H1 (cell line): ENCODE results near the gene DLG1. TPM values are rescaled to one million over a fixed set of nuclear protein-coding genes. Genes with fewer than 3 reads are reported as not detected.

Source experiments
- CTCF ChIA-PET: fragments of 300-600 bp; sonication (Branson Sonifier 250); formaldehyde crosslinking; loops from one replicate; lab custom pipeline; 2021; ENCODE audit not compliant: partially characterized antibody; lab: Charles Lee
- POLR2A ChIA-PET: fragments of 300-600 bp; sonication (Branson Sonifier 250); formaldehyde crosslinking; loops from one replicate; lab custom pipeline; 2021; ENCODE audit warnings: inconsistent platforms; ENCODE audit not compliant: partially characterized antibody; lab: Charles Lee
- DNase-seq, 2 experiments: peaks; one replicate each; pipeline versions ENCODE4 v3.0.0 to v3.0.0-alpha.2; 2010 to 2022; ENCODE audit warnings: low spot score in 2 of 2, low read depth in 1 of 2, mixed read lengths in 1 of 2
- FAIRE-seq: peaks from 2 replicates; lab custom pipeline; 2011; peaks lifted over from hg19 to GRCh38; lab: Jason Lieb, UNC
- H2AFZ ChIP-seq: 2 replicates; pipeline ENCODE4 v1.8.1; 2012; ENCODE audit warnings: low read length, inconsistent platforms
- H2AK5ac ChIP-seq: 2 replicates; pipeline ENCODE4 v1.6.1; 2013; ENCODE audit warnings: low read depth, low read length
- H2BK120ac ChIP-seq: replicated peaks from 2 replicates; pipeline ENCODE3; 2013; ENCODE audit warnings: low read depth, low read length, inconsistent platforms
- H2BK12ac ChIP-seq: 2 replicates; pipeline ENCODE4 v1.6.1; 2013; ENCODE audit warnings: low read depth, low read length
- H2BK15ac ChIP-seq: 2 replicates; pipeline ENCODE4 v1.6.1; 2013; ENCODE audit warnings: low read length
- H2BK20ac ChIP-seq: 2 replicates; pipeline ENCODE4 v1.6.1; 2013; ENCODE audit warnings: low read length
- H2BK5ac ChIP-seq: 2 replicates; pipeline ENCODE4 v1.6.1; 2013; ENCODE audit warnings: low read depth, low read length
- H3K14ac ChIP-seq: 2 replicates; pipeline ENCODE4 v1.6.1; 2013; ENCODE audit warnings: inconsistent platforms; ENCODE audit not compliant: insufficient read length
- H3K18ac ChIP-seq: 2 replicates; pipeline ENCODE4 v1.6.1; 2013; ENCODE audit warnings: low read length; ENCODE audit errors: extremely low read depth
- H3K23ac ChIP-seq: 2 replicates; pipeline ENCODE4 v1.6.1; 2013; ENCODE audit warnings: inconsistent platforms; ENCODE audit not compliant: insufficient read length
- H3K23me2 ChIP-seq: 2 replicates; pipeline ENCODE4 v1.6.1; 2013; ENCODE audit warnings: low read depth, low read length
- H3K27ac ChIP-seq: 2 replicates; pipeline ENCODE4 v1.6.1; 2011; ENCODE audit warnings: low read depth, low read length, inconsistent platforms
- H3K27me3 ChIP-seq, 4 experiments: replicated peaks in 1 of 4; 1 replicate in 1 of 4; 2 replicates in 3 of 4; pipeline versions ENCODE4 v1.6.1 to v1.8.1; 2011 to 2013; ENCODE audit warnings: low read length in 3 of 4, mild to moderate bottlenecking in 3 of 4, inconsistent platforms in 2 of 4, mixed read lengths in 2 of 4, moderate library complexity in 1 of 4; ENCODE audit not compliant: control insufficient read depth in 3 of 4, insufficient read depth in 3 of 4; ENCODE audit errors: extremely low read depth in 1 of 4
- H3K36me3 ChIP-seq, 4 experiments: 2 replicates each; pipeline versions ENCODE4 v1.6.1 to v1.8.1; 2011 to 2013; ENCODE audit warnings: mild to moderate bottlenecking in 4 of 4, low read length in 3 of 4, moderate library complexity in 2 of 4, control low read depth in 1 of 4, inconsistent platforms in 1 of 4; ENCODE audit not compliant: insufficient read depth in 4 of 4, control insufficient read depth in 2 of 4
- H3K4ac ChIP-seq: replicated peaks from 2 replicates; pipeline ENCODE3; 2013; ENCODE audit warnings: low read length, low read depth, mixed read lengths, inconsistent platforms; ENCODE audit not compliant: insufficient read length
- H3K4me1 ChIP-seq, 4 experiments: replicated peaks in 1 of 4; 1 replicate in 1 of 4; 2 replicates in 3 of 4; pipeline versions ENCODE4 v1.6.1 to v1.8.1; 2011 to 2013; ENCODE audit warnings: low read length in 3 of 4, inconsistent platforms in 2 of 4, mixed read lengths in 1 of 4; ENCODE audit not compliant: insufficient read depth in 4 of 4, control insufficient read depth in 3 of 4
- H3K4me2 ChIP-seq, 2 experiments: 2 replicates each; pipeline versions ENCODE4 v1.6.1 to v1.8.1; 2011 to 2013; ENCODE audit warnings: low read depth in 2 of 2, low read length in 2 of 2, control low read depth in 1 of 2, inconsistent platforms in 1 of 2, mild to moderate bottlenecking in 1 of 2; ENCODE audit not compliant: insufficient read depth in 1 of 2
- H3K4me3 ChIP-seq, 4 experiments: fragments of 200-600, 300-600 bp in 1 of 4; sonication (generic), shearing (Covaris generic), sonication (Bioruptor Twin) in 1 of 4; 2 replicates each; pipeline versions ENCODE4 v1.5.1 to v1.8.1; 2011 to 2016; ENCODE audit warnings: low read length in 4 of 4, low read depth in 3 of 4, control low read depth in 2 of 4, inconsistent platforms in 2 of 4, mild to moderate bottlenecking in 2 of 4, mixed read lengths in 1 of 4, moderate library complexity in 1 of 4; ENCODE audit not compliant: insufficient read depth in 2 of 4; ENCODE audit errors: extremely low read depth in 1 of 4
- H3K56ac ChIP-seq: replicated peaks from 2 replicates; pipeline ENCODE3; 2013; ENCODE audit warnings: low read depth, mild to moderate bottlenecking, mixed read lengths, low read length, inconsistent platforms; ENCODE audit not compliant: insufficient read length
- H3K79me1 ChIP-seq: 2 replicates; pipeline ENCODE4 v1.6.1; 2013; ENCODE audit warnings: low read depth, low read length, control low read depth
- H3K79me2 ChIP-seq, 2 experiments: 2 replicates each; pipeline versions ENCODE4 v1.6.1 to v1.8.1; 2012 to 2013; ENCODE audit warnings: low read length in 2 of 2, mild to moderate bottlenecking in 2 of 2, inconsistent platforms in 1 of 2; ENCODE audit not compliant: insufficient read depth in 2 of 2, control insufficient read depth in 1 of 2
- H3K9ac ChIP-seq, 4 experiments: replicated peaks in 1 of 4; 1 replicate in 1 of 4; 2 replicates in 3 of 4; pipeline versions ENCODE4 v1.6.1 to v1.8.1; 2011 to 2013; ENCODE audit warnings: low read depth in 3 of 4, low read length in 3 of 4, control low read depth in 2 of 4, mild to moderate bottlenecking in 2 of 4, moderate library complexity in 2 of 4, inconsistent platforms in 1 of 4; ENCODE audit errors: extremely low read depth in 1 of 4
- H3K9me3 ChIP-seq, 2 experiments: 2 replicates each; pipeline versions ENCODE4 v1.6.1 to v1.8.1; 2012 to 2013; ENCODE audit warnings: mild to moderate bottlenecking in 2 of 2, moderate library complexity in 2 of 2, control low read depth in 1 of 2, inconsistent platforms in 1 of 2, low read depth in 1 of 2, low read length in 1 of 2, mixed read lengths in 1 of 2; ENCODE audit not compliant: insufficient read depth in 2 of 2
- H4K20me1 ChIP-seq, 2 experiments: replicated peaks in 1 of 2; 2 replicates each; pipeline versions ENCODE3 to v1.8.1; 2011 to 2013; ENCODE audit warnings: inconsistent platforms in 2 of 2, low read length in 2 of 2, mild to moderate bottlenecking in 1 of 2; ENCODE audit not compliant: insufficient read depth in 2 of 2, control insufficient read depth in 1 of 2
- H4K5ac ChIP-seq: 2 replicates; pipeline ENCODE4 v1.6.1; 2013; ENCODE audit warnings: low read length, low read depth, mixed read lengths, inconsistent platforms; ENCODE audit not compliant: insufficient read length
- H4K8ac ChIP-seq: 2 replicates; pipeline ENCODE4 v1.8.0; 2013; ENCODE audit warnings: mild to moderate bottlenecking, moderate library complexity, low read length, inconsistent platforms; ENCODE audit not compliant: insufficient read depth; ENCODE audit errors: extremely low read depth
- H4K91ac ChIP-seq: replicated peaks from 2 replicates; pipeline ENCODE3; 2013; ENCODE audit warnings: low read length, mixed read lengths, inconsistent platforms; ENCODE audit not compliant: insufficient read length
- ASH2L ChIP-seq: fragments of 200-600, 300-600 bp; sonication (generic); IDR thresholded peaks from one replicate; pipeline ENCODE4 v1.7.1; 2017; ENCODE audit warnings: low read length
- CBX5 ChIP-seq: fragments of 300-800, 300-1000 bp; sonication (generic); IDR thresholded peaks from 2 replicates; pipeline ENCODE4 v1.7.1; 2016; ENCODE audit warnings: antibody characterized with exemption, low read length, low read depth
- CHD1 ChIP-seq: IDR thresholded peaks from 2 replicates; pipeline ENCODE4 v1.6.1; 2012; ENCODE audit warnings: low read depth, low read length, improper control_type of control experiment
- EP300 ChIP-seq, 2 experiments: IDR thresholded peaks; 1 replicate in 1 of 2; 2 replicates in 1 of 2; pipeline ENCODE4 v1.6.1; 2011 to 2012; ENCODE audit warnings: low read depth in 2 of 2, low read length in 2 of 2, mild to moderate bottlenecking in 2 of 2, borderline replicate concordance in 1 of 2, inconsistent platforms in 1 of 2, moderate library complexity in 1 of 2
- TAF1 ChIP-seq: IDR thresholded peaks from 2 replicates; pipeline ENCODE4 v1.6.1; 2011; ENCODE audit warnings: mild to moderate bottlenecking, low read depth, low read length
- YY1 ChIP-seq: IDR thresholded peaks from 2 replicates; pipeline ENCODE4 v1.6.1; 2011; ENCODE audit warnings: low read depth, mild to moderate bottlenecking, low read length
- WGBS, 2 experiments: shearing (Covaris generic) in 1 of 2; methylation state at CpG; one replicate each; pipeline versions ENCODE4 v1.1.6 to v1.1.7; 2013 to 2015; ENCODE audit warnings: low lambda C conversion rate in 2 of 2, mixed read lengths in 2 of 2, inconsistent platforms in 1 of 2, low coverage in 1 of 2, missing lambda C conversion rate in 1 of 2; ENCODE audit not compliant: insufficient replicate concordance in 2 of 2, insufficient coverage in 1 of 2, insufficient read length in 1 of 2; ENCODE audit errors: extremely low coverage in 1 of 2, missing lambda C conversion rate in 1 of 2; 5-methylcytosine and 5-hydroxymethylcytosine counted together
- polyA plus RNA-seq, 7 experiments: library from polyadenylated mRNA; depleted of rRNA in 3 of 7; stranded (reverse) in 5 of 7; unstranded in 2 of 7; fragments of >200 nt in 5 of 7; fragments of 200-250 nt in 2 of 7; gene quantifications; 1 replicate in 5 of 7; 2 replicates in 1 of 7; 4 replicates in 1 of 7; pipeline versions ENCODE4 v1.2.1 to v1.2.3, GENCODE V29; 2011 to 2013; ENCODE audit warnings: missing spikeins in 2 of 7, mixed read lengths in 2 of 7
- total RNA-seq: library from RNA; stranded (reverse); fragmentation: NEBNext Ultra II Directional; extraction: Animal tissue kit (Norgen Biotek cat#: 25700); gene quantifications from 2 replicates; pipeline ENCODE4 v1.2.1, GENCODE V29; 2021
- TF ChIP-seq, protein P1 (sequence below): IDR thresholded peaks from 2 replicates; pipeline ENCODE4 v1.6.1; 2012; ENCODE audit warnings: low read length, inconsistent platforms

The DLG1 gene
- total and polyA plus RNA-seq, 2 of the 8 experiments (the other 6 are each of a cell fraction or from before 2014, with no cell fraction given), result 13.4 to 78.8 TPM

DNA sequence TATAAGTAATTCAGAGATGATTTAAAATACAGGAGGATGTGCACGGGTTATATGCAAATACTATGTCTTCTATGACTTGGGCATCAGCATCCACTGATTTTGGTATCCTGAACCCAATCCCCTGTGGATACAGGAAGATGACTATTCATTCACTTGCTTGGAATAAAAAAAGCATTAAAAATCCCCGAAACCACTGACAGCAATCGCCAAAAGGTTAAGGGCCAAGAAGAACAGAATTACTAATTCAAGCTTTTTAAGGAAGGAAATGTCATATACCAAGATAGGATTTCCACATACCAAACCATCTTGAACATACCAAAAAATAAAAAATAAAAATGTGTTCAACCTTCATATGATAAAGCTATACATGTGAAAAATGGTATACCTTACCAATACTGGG, 93.7 kb downstream of the DLG1 start:
- FAIRE-seq, result no peak
- no peaks in the 10 kb centered on the region for H3K9me3 ChIP-seq
- no peak overlapping the region for H2BK12ac ChIP-seq
- no peak overlapping the region for H3K56ac ChIP-seq
- no peak overlapping the region for H3K27ac ChIP-seq
- WGBS, 2 experiments, result 64% methylated on average over 3 of the region's 3 CpGs; no CpG with 5 or more reads in 1 of the 2 experiments
- no peak overlapping the region for H3K4ac ChIP-seq
- no peak overlapping the region for H2AFZ ChIP-seq
- no peaks in the 10 kb centered on the region for H3K79me1 ChIP-seq
- no peak overlapping the region for H3K4me2 ChIP-seq
- no peaks in the 10 kb centered on the region for H3K23me2 ChIP-seq
- no peak overlapping the region for H2BK120ac ChIP-seq
- H3K23ac ChIP-seq, result no peak overlapping the region
- H4K8ac ChIP-seq, result no peak overlapping the region
- H2BK20ac ChIP-seq, result no peak overlapping the region
- no peak overlapping the region for H3K18ac ChIP-seq
- CTCF ChIA-PET, result interaction anchor here (1.0 to 2.0 kb wide), 5 partner anchors 17 to 253 kb away, joined by 3 to 10 read pairs (median 5); no protein-coding TSS in a partner anchor
- H4K91ac ChIP-seq, result no peak overlapping the region
- peaks cover 0 to 88% of the 10 kb centered on the region in 2 experiments; a peak in 3 of 4 replicates for H3K79me2 ChIP-seq
- H3K27me3 ChIP-seq, result no peaks in the 10 kb centered on the region
- H3K36me3 ChIP-seq, result no peaks in the 10 kb centered on the region
- H2BK15ac ChIP-seq, result no peak overlapping the region
- H4K20me1 ChIP-seq, result peaks cover 7 to 10% of the 10 kb centered on the region in 2 experiments
- DNase-seq, result no peak
- H3K4me1 ChIP-seq, result peaks cover 0 to 21% (median 13%) of the 10 kb centered on the region in 4 experiments; a peak in 5 of 7 replicates
- H3K4me3 ChIP-seq, result no peak overlapping the region
- no peak overlapping the region for H2BK5ac ChIP-seq
- no peak overlapping the region for H2AK5ac ChIP-seq
- no peak overlapping the region for H4K5ac ChIP-seq
- no peak overlapping the region for H3K9ac ChIP-seq
- H3K14ac ChIP-seq, result no peak overlapping the region
- POLR2A ChIA-PET, result interaction anchor here (0.7 to 1.2 kb wide), 2 partner anchors 81 to 279 kb away, joined by 3 to 4 read pairs; no protein-coding TSS in a partner anchor
- no peak for TF ChIP-seq ASH2L
- no peak for TF ChIP-seq TAF1
- TF ChIP-seq CBX5, result no peak
- TF ChIP-seq YY1, result no peak
- TF ChIP-seq, protein P1, sequence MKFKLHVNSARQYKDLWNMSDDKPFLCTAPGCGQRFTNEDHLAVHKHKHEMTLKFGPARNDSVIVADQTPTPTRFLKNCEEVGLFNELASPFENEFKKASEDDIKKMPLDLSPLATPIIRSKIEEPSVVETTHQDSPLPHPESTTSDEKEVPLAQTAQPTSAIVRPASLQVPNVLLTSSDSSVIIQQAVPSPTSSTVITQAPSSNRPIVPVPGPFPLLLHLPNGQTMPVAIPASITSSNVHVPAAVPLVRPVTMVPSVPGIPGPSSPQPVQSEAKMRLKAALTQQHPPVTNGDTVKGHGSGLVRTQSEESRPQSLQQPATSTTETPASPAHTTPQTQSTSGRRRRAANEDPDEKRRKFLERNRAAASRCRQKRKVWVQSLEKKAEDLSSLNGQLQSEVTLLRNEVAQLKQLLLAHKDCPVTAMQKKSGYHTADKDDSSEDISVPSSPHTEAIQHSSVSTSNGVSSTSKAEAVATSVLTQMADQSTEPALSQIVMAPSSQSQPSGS, result no peak
- TF ChIP-seq EP300 (IDR thresholded peaks at IDR 0.05; ENCODE audit: borderline replicate concordance in 1 of 2, low read depth in 2 of 2, low read length in 2 of 2), result no peak
- no peak for TF ChIP-seq CHD1
